Erythroblast (primary cell): ENCODE data around the gene PTGIR.

Experiments
- GATA1 ChIP-seq: IDR thresholded peaks from 2 replicates; pipeline ENCODE4 v1.6.1; 2011; ENCODE audit warnings: low read depth, mild to moderate bottlenecking, control low read depth, low read length, moderate library complexity
- POLR2A ChIP-seq: IDR thresholded peaks from 2 replicates; pipeline ENCODE4 v1.6.1; 2011; ENCODE audit warnings: mild to moderate bottlenecking, low read length

DNA sequence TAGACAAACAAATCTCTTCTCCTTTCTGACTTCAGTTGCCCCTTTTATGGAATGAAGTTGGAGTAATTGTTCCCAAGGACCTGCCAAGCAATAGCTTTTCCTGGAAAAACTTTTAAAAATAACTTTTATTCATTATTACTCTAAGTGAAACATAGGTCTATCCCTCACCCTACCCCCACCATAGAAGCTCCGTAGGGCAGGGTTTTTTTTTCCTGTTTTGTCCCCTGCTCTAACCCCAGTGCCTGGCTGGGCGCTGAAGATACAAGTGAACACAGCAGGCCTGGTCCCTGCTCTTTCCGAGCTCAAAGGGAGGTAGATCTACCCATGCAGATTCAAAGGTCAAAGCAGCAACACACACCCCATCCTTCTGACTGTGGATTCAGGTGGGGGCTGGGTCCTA is 19.8 kb upstream of the PTGIR start:
- TF ChIP-seq POLR2A (no peak), GATA1 (no peak)
